Caki2 (cell line): ENCODE measurements around the gene MLXIP. TPM values are rescaled to one million over a fixed set of nuclear protein-coding genes. Genes with fewer than 3 reads are reported as not detected.

Experiments used
- DNase-seq: peaks from one replicate; pipeline ENCODE4 v3.0.0-alpha.2; 2015; ENCODE audit warnings: low read depth
- in situ Hi-C: cut with HindIII; loops from 2 replicates; pipeline ENCODE4 v1.10.0; 2016; ENCODE audit warnings: low sequenced_read_pairs, low pct_unique_long_range_greater_than_20kb, mixed read lengths
- total RNA-seq: library from RNA; depleted of rRNA; stranded (reverse); fragments of >200 nt; shearing (Covaris generic); gene quantifications from 2 replicates; pipeline ENCODE4 v1.2.3, GENCODE V29; 2014; ENCODE audit warnings: low replicate concordance; rRNA removed

Gene MLXIP
- total RNA-seq, 1 experiment from 2014 or later, result 7.0 TPM

DNA sequence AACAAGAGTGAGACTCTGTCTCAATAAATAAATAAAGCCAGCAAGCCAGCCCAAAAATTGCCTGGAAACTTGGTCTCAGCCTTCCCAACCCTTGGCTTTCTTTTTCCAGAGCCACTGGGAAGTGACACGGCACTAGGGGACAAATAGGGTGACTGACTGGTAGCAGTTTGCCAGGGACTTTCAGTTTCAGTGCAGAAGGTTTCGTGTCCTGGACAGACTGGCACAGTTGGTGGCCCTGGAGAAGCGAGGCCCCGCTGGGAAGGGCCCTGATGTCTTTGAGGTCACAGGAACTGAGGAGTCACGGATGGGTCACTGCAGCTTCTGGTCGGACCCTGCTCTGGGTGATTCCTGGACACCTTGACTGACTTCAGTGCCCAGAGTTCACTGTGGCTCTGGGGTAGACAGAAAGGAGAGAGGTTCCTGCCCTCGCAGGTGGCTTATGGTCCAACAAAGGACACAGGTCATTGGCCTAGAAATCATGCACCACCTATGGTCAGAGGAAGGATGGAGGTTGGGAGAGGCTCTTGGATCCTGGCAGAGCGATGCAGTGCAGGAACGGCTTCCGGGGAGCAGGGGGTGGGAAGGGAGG is 107.0 kb downstream of the MLXIP start:
- in situ Hi-C loops, result no loop called here
- DNase-seq, result no peak

DNA sequence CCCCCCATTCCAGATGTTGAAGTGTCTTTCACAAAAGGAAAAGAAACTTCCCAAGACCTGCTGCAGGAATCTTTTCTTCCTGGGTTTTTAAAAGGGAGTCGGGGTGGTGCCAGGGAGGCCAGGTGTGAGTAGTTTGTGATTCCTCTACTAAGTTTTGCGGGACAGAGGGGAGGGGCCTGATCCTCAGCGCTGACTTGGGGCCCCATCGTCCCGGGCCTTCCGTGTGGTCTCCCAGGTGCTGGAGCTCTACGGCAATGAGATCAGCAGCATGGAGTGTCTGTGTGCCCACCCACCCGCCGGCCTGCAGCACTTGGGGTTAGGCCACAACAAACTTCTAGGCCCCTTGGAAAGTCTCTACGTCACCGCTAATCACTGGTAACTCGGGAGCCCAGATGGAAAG is 108.9 kb downstream of the MLXIP start:
- DNase-seq, result no peak
- in situ Hi-C loops, result no loop called here

DNA sequence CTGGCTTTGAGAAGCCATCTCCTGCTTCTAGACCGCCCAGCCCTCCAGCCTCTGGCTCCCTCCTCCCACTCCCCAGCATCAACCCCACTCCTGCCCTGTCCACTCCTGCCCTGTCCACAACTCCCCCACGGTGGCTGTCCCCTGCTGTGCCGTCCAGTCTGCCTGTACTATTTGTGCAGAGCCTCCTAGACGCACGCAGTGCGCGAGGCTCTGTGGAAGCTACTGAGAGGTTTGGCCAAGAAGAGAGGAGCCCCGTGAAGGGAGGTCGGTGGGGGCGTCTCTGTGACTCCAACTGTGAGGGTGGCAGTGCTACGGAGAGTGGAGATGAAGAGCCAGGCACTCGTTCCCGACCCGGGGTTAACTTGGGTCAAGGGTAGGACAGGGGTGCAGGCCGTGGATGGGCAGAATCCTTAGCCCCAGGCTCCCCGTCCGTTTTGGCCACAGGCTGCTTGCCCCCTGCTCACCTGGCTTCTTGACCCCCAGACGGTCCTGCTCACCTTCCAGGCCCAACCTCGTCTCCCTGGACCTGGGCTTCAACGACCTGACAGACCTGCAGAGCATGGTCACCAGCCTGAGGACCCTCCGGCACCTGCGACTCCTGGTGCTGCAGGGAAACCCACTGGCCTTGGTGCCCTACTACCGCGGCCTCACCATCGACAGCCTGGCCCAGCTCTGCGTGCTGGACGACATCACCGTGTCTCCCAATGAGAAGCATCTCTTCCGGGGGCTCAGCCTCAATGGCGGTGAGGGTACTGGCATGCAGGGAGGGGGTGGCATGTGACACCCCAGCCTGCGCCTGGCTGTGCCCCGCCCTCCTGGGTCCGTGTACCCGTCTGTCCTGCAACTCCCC is 111.3 kb downstream of the MLXIP start:
- in situ Hi-C loops, result no loop called here

DNA sequence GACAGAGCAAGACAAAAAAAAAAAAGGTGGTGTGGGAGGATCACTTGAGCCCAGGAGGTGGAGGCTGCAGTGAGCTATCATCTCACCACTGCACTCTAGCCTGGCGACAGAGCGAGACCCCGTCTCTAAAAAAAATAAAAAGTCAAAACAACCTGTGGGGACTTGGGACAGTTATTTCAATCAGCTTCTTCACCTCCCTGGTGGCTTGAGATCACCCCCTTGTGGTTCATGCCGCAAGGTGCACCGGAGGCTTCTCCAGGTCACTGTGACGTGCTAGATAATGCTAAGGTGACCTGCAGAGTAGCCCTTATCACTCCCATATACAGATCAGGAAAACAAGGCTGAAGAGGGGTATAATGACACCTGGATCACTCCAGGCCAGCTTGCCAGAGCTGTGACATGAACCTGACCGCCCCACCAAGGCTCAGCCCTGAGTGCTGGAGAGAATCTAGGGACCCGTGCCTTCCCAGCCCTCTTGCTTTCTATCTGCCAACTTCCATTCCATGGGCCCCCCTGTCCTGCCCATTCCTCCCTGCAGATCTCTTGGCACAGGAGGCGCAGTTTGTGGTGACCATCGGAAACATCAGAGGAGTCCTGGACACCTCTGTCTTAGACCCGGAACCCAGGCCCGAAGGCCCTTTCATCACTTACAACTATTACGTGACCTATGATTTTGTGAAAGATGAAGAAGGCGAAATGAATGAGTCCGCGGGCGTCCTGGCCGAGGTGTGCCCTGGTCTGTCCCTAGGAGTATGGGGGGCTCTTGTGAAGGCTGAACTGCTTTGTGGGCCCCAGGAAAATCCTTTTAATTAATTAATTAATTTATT is 112.5 kb downstream of the MLXIP start:
- in situ Hi-C loops, result no loop called here
- DNase-seq, result peak; percentile 53

More for the DNA sequence above, 111.3 kb downstream of the MLXIP start:
- DNase-seq, result no peak

DNA sequence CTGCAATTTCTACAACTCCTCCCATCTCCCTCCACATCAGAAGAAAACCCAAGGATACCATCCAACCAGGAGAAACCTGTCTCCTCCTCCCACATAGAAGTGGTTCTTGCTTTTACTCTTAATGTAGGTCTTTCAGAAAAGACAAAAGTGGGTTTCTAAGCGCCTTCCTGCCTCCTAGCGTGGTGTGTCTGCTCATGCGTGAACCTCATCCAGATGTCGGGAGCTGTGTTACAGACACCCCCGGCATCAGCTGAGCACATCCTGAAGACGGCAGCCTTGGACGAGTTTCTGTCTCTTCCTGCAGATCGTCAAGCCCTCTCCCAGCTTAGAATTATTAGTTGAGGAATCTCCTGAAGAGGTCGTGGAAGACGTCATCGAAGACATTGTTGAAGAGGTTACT is 113.9 kb downstream of the MLXIP start:
- in situ Hi-C loops, result no loop called here
- no peak for DNase-seq

DNA sequence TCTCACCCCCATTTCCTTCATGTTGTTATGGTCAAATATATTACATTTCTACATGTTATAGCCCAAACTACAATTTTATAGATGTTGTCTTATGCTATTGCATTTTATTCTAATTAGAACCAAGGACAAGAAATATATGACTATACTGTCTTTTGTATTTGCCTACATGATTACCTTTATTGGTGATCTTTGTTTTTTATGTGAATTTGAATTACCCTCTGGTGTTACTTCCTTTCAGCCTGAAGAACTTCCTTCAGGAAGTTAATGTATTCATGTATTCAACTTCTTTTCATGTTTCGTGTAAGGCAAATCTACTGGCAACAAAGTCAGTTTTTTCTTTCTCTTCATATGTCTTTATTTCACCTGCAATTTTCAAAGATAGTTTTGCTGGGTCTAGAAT is 116.2 kb downstream of the MLXIP start:
- in situ Hi-C loops, result no loop called here
- DNase-seq, result no peak

DNA sequence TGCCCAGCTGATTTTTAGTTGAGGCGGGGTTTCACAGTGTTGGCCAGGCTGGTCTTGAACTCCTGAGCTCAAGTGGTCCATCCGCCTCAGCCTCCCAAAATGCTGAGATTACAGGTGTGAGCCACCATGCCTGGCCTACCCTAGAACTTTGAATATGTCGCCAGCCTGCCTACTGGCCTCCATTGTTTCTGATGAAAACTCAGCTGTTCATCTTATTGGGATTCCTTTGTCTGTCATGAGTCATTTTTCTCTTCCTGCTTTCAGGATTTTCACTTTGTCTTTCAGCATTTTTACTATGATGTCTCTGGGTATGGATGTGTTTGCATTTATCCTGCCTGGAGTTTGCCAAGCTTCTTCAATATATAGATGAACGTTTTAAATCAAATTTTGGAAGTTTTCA is 116.8 kb downstream of the MLXIP start:
- no peak for DNase-seq
- in situ Hi-C loops, result no loop called here

Other genes with a start within 250 kb of the MLXIP start
- 12.7 and 13.4 TPM in 2 replicates for gene HPD, start 219.9 kb upstream of the MLXIP start, total RNA-seq
- gene PSMD9, start 190.0 kb upstream of the MLXIP start, total RNA-seq, result 157 and 191 TPM in 2 replicates
- 10.8 and 12.3 TPM in 2 replicates for gene CFAP251, start 160.2 kb upstream of the MLXIP start, total RNA-seq
- gene BCL7A, start 56.9 kb upstream of the MLXIP start, total RNA-seq, result 23.8 and 28.8 TPM in 2 replicates
- not detected in 2 replicates for gene IL31, start 95.5 kb downstream of the MLXIP start, total RNA-seq
- not detected in 2 replicates for gene LRRC43, start 104.4 kb downstream of the MLXIP start, total RNA-seq
- 1.4 and 5.4 TPM in 2 replicates for gene B3GNT4, start 125.0 kb downstream of the MLXIP start, total RNA-seq
- gene DIABLO, start 147.3 kb downstream of the MLXIP start, total RNA-seq, result 93.5 and 116 TPM in 2 replicates
- gene VPS33A, start 187.7 kb downstream of the MLXIP start, total RNA-seq, result 15.5 and 23.4 TPM in 2 replicates